ENCODE data around the gene MAP3K20. TPM values are rescaled to one million over a fixed set of nuclear protein-coding genes. Genes with fewer than 3 reads are reported as not detected.
A peak's percentile ranks its signal among the peaks of the same experiment; 100 is the strongest.

The MAP3K20 gene
- total RNA-seq, 2 donors from 2014 or later, result 6.7 to 30.3 TPM

GRCh38 chr2:173048897-173049661 is 26.6 kb upstream of the MAP3K20 start:
- intact Hi-C loops (cut with DNase I, micrococcal nuclease), result no loop called here
- ATAC-seq (peak; percentile 92), DNase-seq (peak; percentile 60 to 72)

- DNase-seq (no peak), ATAC-seq (peak; percentile 23)
- intact Hi-C loops (cut with DNase I, micrococcal nuclease), result no loop called here
Measured at GRCh38 chr2:173049831-173050230, 25.8 kb upstream of the MAP3K20 start.

- intact Hi-C loops (cut with DNase I, micrococcal nuclease), result no loop called here
- ATAC-seq, result no peak
Measured at GRCh38 chr2:173050684-173051083, 25.0 kb upstream of the MAP3K20 start.

GRCh38 chr2:173051463-173052215 is 24.0 kb upstream of the MAP3K20 start:
- DNase-seq (no peak), ATAC-seq (no peak)

More at GRCh38 chr2:173050684-173051083, 25.0 kb upstream of the MAP3K20 start:
- no peak for DNase-seq

GRCh38 chr2:173053043-173053699 is 22.5 kb upstream of the MAP3K20 start:
- no peak for ATAC-seq

More at GRCh38 chr2:173051463-173052215, 24.0 kb upstream of the MAP3K20 start:
- intact Hi-C loops (cut with DNase I, micrococcal nuclease), result no loop called here

GRCh38 chr2:173054466-173054865 is 21.2 kb upstream of the MAP3K20 start:
- ATAC-seq (no peak), DNase-seq (no peak)
- intact Hi-C loops (cut with DNase I, micrococcal nuclease), result no loop called here

More at GRCh38 chr2:173053043-173053699, 22.5 kb upstream of the MAP3K20 start:
- intact Hi-C loops (cut with DNase I, micrococcal nuclease), result no loop called here
- no peak for DNase-seq

GRCh38 chr2:173056705-173057364 is 18.8 kb upstream of the MAP3K20 start:
- DNase-seq (no peak), ATAC-seq (no peak)
- intact Hi-C loops (cut with DNase I, micrococcal nuclease), result no loop called here

- ATAC-seq, result no peak
- DNase-seq, result no peak
- intact Hi-C loops (cut with DNase I, micrococcal nuclease), result no loop called here
Measured at GRCh38 chr2:173058097-173058496, 17.5 kb upstream of the MAP3K20 start.

- DNase-seq, result no peak
- intact Hi-C loops (cut with DNase I, micrococcal nuclease), result no loop called here
- ATAC-seq, result no peak
Measured at GRCh38 chr2:173058673-173059072, 17.0 kb upstream of the MAP3K20 start.

- ATAC-seq, result no peak
- intact Hi-C loops (cut with DNase I, micrococcal nuclease), result no loop called here
- no peak for DNase-seq
Measured at GRCh38 chr2:173059292-173059691, 16.4 kb upstream of the MAP3K20 start.

GRCh38 chr2:173059971-173060461 is 15.6 kb upstream of the MAP3K20 start:
- DNase-seq, result no peak
- ATAC-seq, result no peak
- intact Hi-C loops (cut with DNase I, micrococcal nuclease), result no loop called here

GRCh38 chr2:173062801-173063200 is 12.8 kb upstream of the MAP3K20 start:
- DNase-seq (no peak), ATAC-seq (no peak)
- intact Hi-C loops (cut with DNase I, micrococcal nuclease), result no loop called here

GRCh38 chr2:173064151-173064805 is 11.4 kb upstream of the MAP3K20 start:
- intact Hi-C loops (cut with DNase I, micrococcal nuclease), result no loop called here
- ATAC-seq (no peak), DNase-seq (no peak)

- no peak for DNase-seq
- intact Hi-C loops (cut with DNase I, micrococcal nuclease), result no loop called here
Measured at GRCh38 chr2:173066887-173067676, 8.6 kb upstream of the MAP3K20 start.

GRCh38 chr2:173075056-173075780 is 428 bp upstream of the MAP3K20 start:
- no peak for ATAC-seq
- intact Hi-C loops (cut with DNase I, micrococcal nuclease), result no loop called here
- no peak for DNase-seq

More at GRCh38 chr2:173066887-173067676, 8.6 kb upstream of the MAP3K20 start:
- no peak for ATAC-seq

- peak; percentile 31 to 55 for DNase-seq
- peak; percentile 42 for ATAC-seq
- intact Hi-C loops (cut with DNase I, micrococcal nuclease), result no loop called here
Measured at GRCh38 chr2:173076581-173077345, 1.1 kb downstream of the MAP3K20 start.
